Measurements from ENCODE around the gene SPATS2. TPM values are rescaled to one million over a fixed set of nuclear protein-coding genes. Genes with fewer than 3 reads are reported as not detected.

Gene SPATS2
- polyA plus RNA-seq, 1 of the 3 experiments (the other 2 are of a cell fraction), result 72.9 TPM

DNA sequence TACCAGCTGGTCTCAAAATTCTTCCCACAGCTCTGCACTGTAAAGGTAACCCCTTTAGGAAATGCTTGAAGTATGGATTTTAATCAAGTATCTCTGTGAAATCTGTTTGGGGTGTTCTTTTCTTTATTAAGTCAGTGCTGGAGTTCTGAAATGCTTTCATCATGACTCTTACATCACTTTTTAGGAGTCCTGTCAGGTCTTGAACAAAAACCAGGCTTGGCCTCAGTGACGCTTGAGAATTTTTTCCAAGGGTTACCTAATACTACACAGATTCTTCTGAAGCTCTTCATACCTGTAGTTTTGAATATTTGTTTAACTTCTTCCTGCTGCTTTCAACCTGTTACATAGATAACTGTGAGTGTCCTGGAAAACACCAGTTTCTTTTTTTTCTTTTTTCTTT, 124.6 kb downstream of the SPATS2 start (continued):
- TF ChIP-seq TCF12 (IDR thresholded peaks at IDR 0.05) (peak; percentile 91), NFIC (IDR thresholded peaks at IDR 0.05; ENCODE audit: borderline replicate concordance) (peak; percentile 54; the same call in 1 of the 2 replicates)
- TF ChIP-seq, protein P1, sequence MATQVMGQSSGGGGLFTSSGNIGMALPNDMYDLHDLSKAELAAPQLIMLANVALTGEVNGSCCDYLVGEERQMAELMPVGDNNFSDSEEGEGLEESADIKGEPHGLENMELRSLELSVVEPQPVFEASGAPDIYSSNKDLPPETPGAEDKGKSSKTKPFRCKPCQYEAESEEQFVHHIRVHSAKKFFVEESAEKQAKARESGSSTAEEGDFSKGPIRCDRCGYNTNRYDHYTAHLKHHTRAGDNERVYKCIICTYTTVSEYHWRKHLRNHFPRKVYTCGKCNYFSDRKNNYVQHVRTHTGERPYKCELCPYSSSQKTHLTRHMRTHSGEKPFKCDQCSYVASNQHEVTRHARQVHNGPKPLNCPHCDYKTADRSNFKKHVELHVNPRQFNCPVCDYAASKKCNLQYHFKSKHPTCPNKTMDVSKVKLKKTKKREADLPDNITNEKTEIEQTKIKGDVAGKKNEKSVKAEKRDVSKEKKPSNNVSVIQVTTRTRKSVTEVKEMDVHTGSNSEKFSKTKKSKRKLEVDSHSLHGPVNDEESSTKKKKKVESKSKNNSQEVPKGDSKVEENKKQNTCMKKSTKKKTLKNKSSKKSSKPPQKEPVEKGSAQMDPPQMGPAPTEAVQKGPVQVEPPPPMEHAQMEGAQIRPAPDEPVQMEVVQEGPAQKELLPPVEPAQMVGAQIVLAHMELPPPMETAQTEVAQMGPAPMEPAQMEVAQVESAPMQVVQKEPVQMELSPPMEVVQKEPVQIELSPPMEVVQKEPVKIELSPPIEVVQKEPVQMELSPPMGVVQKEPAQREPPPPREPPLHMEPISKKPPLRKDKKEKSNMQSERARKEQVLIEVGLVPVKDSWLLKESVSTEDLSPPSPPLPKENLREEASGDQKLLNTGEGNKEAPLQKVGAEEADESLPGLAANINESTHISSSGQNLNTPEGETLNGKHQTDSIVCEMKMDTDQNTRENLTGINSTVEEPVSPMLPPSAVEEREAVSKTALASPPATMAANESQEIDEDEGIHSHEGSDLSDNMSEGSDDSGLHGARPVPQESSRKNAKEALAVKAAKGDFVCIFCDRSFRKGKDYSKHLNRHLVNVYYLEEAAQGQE (IDR thresholded peaks at IDR 0.05; ENCODE audit: low read depth, low read length), result no peak

DNA sequence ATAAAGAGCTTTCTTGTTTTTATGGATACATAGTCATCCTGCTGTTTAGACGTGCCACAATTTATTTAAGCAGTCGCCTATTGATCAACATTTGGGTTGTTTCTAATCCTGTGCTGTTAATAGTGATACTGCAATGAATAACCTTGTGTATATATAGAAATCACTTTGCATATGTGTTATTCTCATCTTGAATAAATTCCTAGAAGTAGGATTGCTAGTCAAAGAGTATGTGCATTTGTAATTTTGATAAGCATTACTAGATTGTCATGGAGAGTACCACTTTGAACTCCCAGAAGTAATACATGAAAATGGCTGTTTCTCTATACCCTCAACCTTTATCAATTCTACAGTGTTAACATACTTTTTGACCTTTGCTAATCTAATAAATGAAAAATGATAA, 126.6 kb downstream of the SPATS2 start:
- CTCF ChIA-PET, result interaction anchor here (0.7 to 5.1 kb wide), 4 partner anchors 20 to 249 kb away, joined by 3 to 21 read pairs (median 6); no protein-coding TSS in a partner anchor
- H3F3A ChIP-seq (replicated peaks; ENCODE audit: insufficient read depth), result peaks cover 47% of the 10 kb centered on the region
- no peaks in the 10 kb centered on the region for H3K9me3 ChIP-seq
- no peak for DNase-seq
- H4K20me1 ChIP-seq (ENCODE audit: insufficient read depth), result no peaks in the 10 kb centered on the region
- peaks cover 0 to 34% of the 10 kb centered on the region in 2 experiments; a peak in 2 of 4 replicates for H3K4me1 ChIP-seq (ENCODE audit: control insufficient read depth in 1 of 2, insufficient read depth in 2 of 2, low read depth in 1 of 2, low read length in 1 of 2)
- H3K4me2 ChIP-seq, result no peak overlapping the region
- 0 out of 4 replicates have a peak overlapping the region, but pooled peaks of 1 of the 2 experiments have one; percentile 4 for H3K27ac ChIP-seq (ENCODE audit: low read depth in 2 of 2, low read length in 1 of 2)
- WGBS (ENCODE audit: low lambda C conversion rate), result 95% methylated on average over 2 of the region's 2 CpGs
- no peak overlapping the region for H3K4me3 ChIP-seq (ENCODE audit: low read depth in 2 of 2, low read length in 1 of 2)
- no peak overlapping the region for H2AFZ ChIP-seq (ENCODE audit: low read depth)
- POLR2A ChIA-PET, result no interaction called here
- TF ChIP-seq EZH2phosphoT487 (IDR thresholded peaks at IDR 0.05; ENCODE audit: borderline replicate concordance, low read depth) (no peak), FOXM1 (IDR thresholded peaks at IDR 0.05; ENCODE audit: low read depth) (no peak), POLR2AphosphoS5 (IDR thresholded peaks at IDR 0.05; ENCODE audit: low read depth, low read length) (no peak), TAF1 (IDR thresholded peaks at IDR 0.05; ENCODE audit: borderline replicate concordance, low read depth, low read length) (no peak), RCOR1 (IDR thresholded peaks at IDR 0.05; ENCODE audit: low read length) (no peak), FOSL2 (IDR thresholded peaks at IDR 0.05; ENCODE audit: borderline replicate concordance, low read depth) (no peak), GATA2 (CRISPR knock-in tag; IDR thresholded peaks at IDR 0.05) (no peak), EP300 (IDR thresholded peaks at IDR 0.05; ENCODE audit: borderline replicate concordance in 1 of 2, low read depth in 1 of 2, low read length in 1 of 2) (no peak), YY1 (IDR thresholded peaks at IDR 0.05; ENCODE audit: low read depth) (no peak), GABPA (IDR thresholded peaks at IDR 0.05; ENCODE audit: low read depth) (no peak), MEF2A (IDR thresholded peaks at IDR 0.05; ENCODE audit: borderline replicate concordance, low read depth) (no peak)
- TF ChIP-seq, protein P2, sequence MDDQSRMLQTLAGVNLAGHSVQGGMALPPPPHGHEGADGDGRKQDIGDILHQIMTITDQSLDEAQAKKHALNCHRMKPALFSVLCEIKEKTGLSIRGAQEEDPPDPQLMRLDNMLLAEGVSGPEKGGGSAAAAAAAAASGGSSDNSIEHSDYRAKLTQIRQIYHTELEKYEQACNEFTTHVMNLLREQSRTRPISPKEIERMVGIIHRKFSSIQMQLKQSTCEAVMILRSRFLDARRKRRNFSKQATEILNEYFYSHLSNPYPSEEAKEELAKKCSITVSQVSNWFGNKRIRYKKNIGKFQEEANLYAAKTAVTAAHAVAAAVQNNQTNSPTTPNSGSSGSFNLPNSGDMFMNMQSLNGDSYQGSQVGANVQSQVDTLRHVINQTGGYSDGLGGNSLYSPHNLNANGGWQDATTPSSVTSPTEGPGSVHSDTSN (IDR thresholded peaks at IDR 0.05), result no peak
- TF ChIP-seq, protein P3, sequence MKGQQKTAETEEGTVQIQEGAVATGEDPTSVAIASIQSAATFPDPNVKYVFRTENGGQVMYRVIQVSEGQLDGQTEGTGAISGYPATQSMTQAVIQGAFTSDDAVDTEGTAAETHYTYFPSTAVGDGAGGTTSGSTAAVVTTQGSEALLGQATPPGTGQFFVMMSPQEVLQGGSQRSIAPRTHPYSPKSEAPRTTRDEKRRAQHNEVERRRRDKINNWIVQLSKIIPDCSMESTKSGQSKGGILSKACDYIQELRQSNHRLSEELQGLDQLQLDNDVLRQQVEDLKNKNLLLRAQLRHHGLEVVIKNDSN (IDR thresholded peaks at IDR 0.05; ENCODE audit: borderline replicate concordance, low read depth), result no peak
- no peak overlapping the region for H3K9ac ChIP-seq
- peaks cover 48% of the 10 kb centered on the region for H3K79me2 ChIP-seq (ENCODE audit: insufficient read depth)
- no peaks in the 10 kb centered on the region for H3K27me3 ChIP-seq (ENCODE audit: insufficient read depth)
- peaks cover 18 to 54% of the 10 kb centered on the region in 2 experiments for H3K36me3 ChIP-seq (replicated peaks in 1 of 2; ENCODE audit: control insufficient read depth in 1 of 2, insufficient read depth in 2 of 2, low read length in 1 of 2)
- H3K9me2 ChIP-seq, result no peaks in the 10 kb centered on the region
